Measurements from ENCODE around the gene USP25. TPM values are rescaled to one million over a fixed set of nuclear protein-coding genes. Genes with fewer than 3 reads are reported as not detected.

Gene USP25
- total RNA-seq, 1 donor from 2014 or later = 49.9 TPM

- H3K27ac Mint-ChIP-seq = no peak overlapping the region
- peaks cover 34% of the 10 kb centered on the region for H3K36me3 Mint-ChIP-seq
- no peak overlapping the region for H3K4me3 Mint-ChIP-seq
- no peaks in the 10 kb centered on the region for H3K27me3 Mint-ChIP-seq
- peaks cover 3% of the 10 kb centered on the region for H3K9me3 Mint-ChIP-seq
- no peak for TF ChIP-seq CTCF (conservative IDR thresholded peaks at IDR 0.05)
- no peak for DNase-seq (ENCODE audit: extremely low spot score, unreplicated experiment)
- peaks cover 13% of the 10 kb centered on the region for H3K4me1 Mint-ChIP-seq (ENCODE audit: unreplicated experiment)
Observed at GRCh38 chr21:15768853-15769252, 39.1 kb downstream of the USP25 start.

- no peak for TF ChIP-seq CTCF (conservative IDR thresholded peaks at IDR 0.05)
- Mint-ChIP-seq H3K4me1 (ENCODE audit: unreplicated experiment) (peaks cover 19% of the 10 kb centered on the region), H3K27ac (no peak overlapping the region)
Observed at GRCh38 chr21:15771311-15771710, 41.5 kb downstream of the USP25 start.

GRCh38 chr21:15772654-15773053 lies 42.9 kb downstream of the USP25 start:
- Mint-ChIP-seq H3K27me3 (no peaks in the 10 kb centered on the region), H3K4me1 (ENCODE audit: unreplicated experiment) (peaks cover 12% of the 10 kb centered on the region), H3K9me3 (peaks cover 3% of the 10 kb centered on the region), H3K27ac (no peak overlapping the region), H3K36me3 (peaks cover 29% of the 10 kb centered on the region), H3K4me3 (no peak overlapping the region)
- TF ChIP-seq CTCF (conservative IDR thresholded peaks at IDR 0.05) = no peak
- DNase-seq (ENCODE audit: extremely low spot score, unreplicated experiment) = no peak

More at GRCh38 chr21:15771311-15771710, 41.5 kb downstream of the USP25 start:
- H3K4me3 Mint-ChIP-seq = no peak overlapping the region
- no peak for DNase-seq (ENCODE audit: extremely low spot score, unreplicated experiment)
- peaks cover 3% of the 10 kb centered on the region for H3K9me3 Mint-ChIP-seq
- H3K27me3 Mint-ChIP-seq = no peaks in the 10 kb centered on the region
- peaks cover 36% of the 10 kb centered on the region for H3K36me3 Mint-ChIP-seq

- Mint-ChIP-seq H3K27ac (no peak overlapping the region), H3K27me3 (no peaks in the 10 kb centered on the region), H3K4me3 (no peak overlapping the region), H3K4me1 (ENCODE audit: unreplicated experiment) (peaks cover 6% of the 10 kb centered on the region), H3K36me3 (peaks cover 22% of the 10 kb centered on the region), H3K9me3 (peaks cover 3% of the 10 kb centered on the region)
- no peak for DNase-seq (ENCODE audit: extremely low spot score, unreplicated experiment)
- no peak for TF ChIP-seq CTCF (conservative IDR thresholded peaks at IDR 0.05)
Observed at GRCh38 chr21:15774590-15774989, 44.8 kb downstream of the USP25 start.

GRCh38 chr21:15775291-15775690 lies 45.5 kb downstream of the USP25 start:
- Mint-ChIP-seq H3K27me3 (no peaks in the 10 kb centered on the region), H3K27ac (no peak overlapping the region), H3K4me3 (no peak overlapping the region), H3K9me3 (peaks cover 3% of the 10 kb centered on the region), H3K4me1 (ENCODE audit: unreplicated experiment) (peaks cover 6% of the 10 kb centered on the region), H3K36me3 (peaks cover 22% of the 10 kb centered on the region)
- TF ChIP-seq CTCF (conservative IDR thresholded peaks at IDR 0.05) = no peak
- DNase-seq (ENCODE audit: extremely low spot score, unreplicated experiment) = no peak

GRCh38 chr21:15775981-15776380 lies 46.2 kb downstream of the USP25 start:
- no peaks in the 10 kb centered on the region for H3K27me3 Mint-ChIP-seq
- no peak for TF ChIP-seq CTCF (conservative IDR thresholded peaks at IDR 0.05)
- H3K36me3 Mint-ChIP-seq = peaks cover 28% of the 10 kb centered on the region
- no peak overlapping the region for H3K4me3 Mint-ChIP-seq
- DNase-seq (ENCODE audit: extremely low spot score, unreplicated experiment) = no peak
- peaks cover 8% of the 10 kb centered on the region for H3K9me3 Mint-ChIP-seq
- peak overlapping the region; percentile 35 for H3K27ac Mint-ChIP-seq
- peaks cover 6% of the 10 kb centered on the region for H3K4me1 Mint-ChIP-seq (ENCODE audit: unreplicated experiment)

All from type B pancreatic cell (in vitro differentiated cells).